GM18907 (cell line): Measurements from ENCODE around the gene LEFTY1.
A peak's percentile ranks its signal among the peaks of the same experiment; 100 is the strongest.

Experiments
- ATAC-seq: cut with Tn5 transposase; IDR thresholded peaks from one replicate; pipeline ENCODE4 v1.9.1; 2021; ENCODE audit warnings: mild to moderate bottlenecking, moderate library complexity; ENCODE audit not compliant: unreplicated experiment

The LEFTY1 gene

GRCh38 chr1:225915538-225915991, 26.6 kb upstream of the LEFTY1 start:
- no peak for ATAC-seq

GRCh38 chr1:225914947-225915346, 26.0 kb upstream of the LEFTY1 start:
- no peak for ATAC-seq

GRCh38 chr1:225914391-225914790, 25.4 kb upstream of the LEFTY1 start:
- no peak for ATAC-seq

GRCh38 chr1:225911191-225912130, 22.5 kb upstream of the LEFTY1 start:
- ATAC-seq: peak; percentile 75

GRCh38 chr1:225909477-225909876, 20.5 kb upstream of the LEFTY1 start:
- no peak for ATAC-seq

GRCh38 chr1:225908773-225909172, 19.8 kb upstream of the LEFTY1 start:
- ATAC-seq: no peak

GRCh38 chr1:225908013-225908640, 19.2 kb upstream of the LEFTY1 start:
- ATAC-seq: no peak

- ATAC-seq: no peak
Measured at GRCh38 chr1:225907341-225907740, 18.4 kb upstream of the LEFTY1 start.

- ATAC-seq: no peak
Measured at GRCh38 chr1:225906467-225906866, 17.5 kb upstream of the LEFTY1 start.

GRCh38 chr1:225903623-225904022, 14.7 kb upstream of the LEFTY1 start:
- ATAC-seq: no peak

GRCh38 chr1:225899044-225899925, 10.3 kb upstream of the LEFTY1 start:
- ATAC-seq: no peak

- ATAC-seq: no peak
Measured at GRCh38 chr1:225897595-225898514, 8.9 kb upstream of the LEFTY1 start.

- peak; percentile 100 for ATAC-seq
Measured at GRCh38 chr1:225896937-225897549, 8.1 kb upstream of the LEFTY1 start.

- ATAC-seq: no peak
Measured at GRCh38 chr1:225896494-225896893, 7.5 kb upstream of the LEFTY1 start.

GRCh38 chr1:225892307-225892706, 3.4 kb upstream of the LEFTY1 start:
- no peak for ATAC-seq

- no peak for ATAC-seq
Measured at GRCh38 chr1:225891229-225891972, 2.5 kb upstream of the LEFTY1 start.

- ATAC-seq: no peak
Measured at GRCh38 chr1:225890346-225891228, 1.6 kb upstream of the LEFTY1 start.

GRCh38 chr1:225889743-225890142, 797 bp upstream of the LEFTY1 start:
- ATAC-seq: no peak
